Stimulated activated CD4-positive, alpha-beta T cell treated with anti-CD3 and anti-CD28 coated beads, Interleukin-1b, Interleukin-23, amount 100 ng/mL, for 24 hours (primary cell): ENCODE results near the gene EIF4E1B.

Experiments
- DNase-seq, 4 experiments: peaks; one replicate each; pipeline ENCODE4 v3.0.0-alpha.2; 2020; ENCODE audit warnings: low read depth in 4 of 4, low spot score in 1 of 4

EIF4E1B gene

DNA sequence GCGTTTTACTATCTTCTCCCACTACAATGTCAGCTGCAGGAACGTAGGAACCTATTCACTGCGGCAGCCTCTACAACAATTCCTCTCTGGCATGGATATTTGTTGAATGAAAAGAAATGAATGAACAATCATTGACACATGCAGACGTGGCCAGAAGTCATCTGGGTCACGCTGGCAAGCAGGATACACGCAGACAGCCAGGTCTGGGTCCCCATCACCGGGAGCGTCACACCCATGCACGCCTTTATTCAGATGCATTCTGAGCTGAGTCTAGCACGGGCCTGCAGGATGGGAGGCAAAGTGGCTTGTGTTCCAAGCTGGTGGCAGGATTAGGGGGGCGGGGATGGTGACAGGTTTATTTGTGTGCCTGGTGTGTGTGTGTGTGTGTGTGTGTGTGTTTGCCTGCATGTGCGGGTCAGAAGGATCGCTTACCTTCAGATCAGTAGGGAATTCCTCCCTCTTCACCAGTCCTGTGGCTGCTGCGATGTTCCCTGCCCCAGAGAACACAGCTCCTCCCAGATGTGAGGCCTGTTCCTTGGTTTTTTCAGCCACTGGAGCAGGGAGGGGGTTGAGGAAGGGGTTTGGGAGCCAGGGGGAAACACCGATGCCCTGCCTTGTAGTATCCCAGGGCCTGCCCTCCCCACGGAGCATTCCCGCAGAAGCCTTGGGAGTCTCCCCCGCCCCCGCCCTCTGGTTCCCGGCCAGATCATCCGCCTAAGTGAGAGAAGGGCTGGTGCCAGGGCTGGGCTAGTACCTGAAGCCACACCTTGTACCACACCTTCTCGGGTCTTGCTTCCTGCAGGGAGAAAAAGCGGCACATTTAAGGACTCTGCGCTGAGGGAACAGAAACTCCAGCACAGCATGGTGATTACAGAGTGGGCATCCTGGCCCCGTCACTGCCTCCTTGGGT is 4.3 kb upstream of the EIF4E1B start:
- no peak for DNase-seq

DNA sequence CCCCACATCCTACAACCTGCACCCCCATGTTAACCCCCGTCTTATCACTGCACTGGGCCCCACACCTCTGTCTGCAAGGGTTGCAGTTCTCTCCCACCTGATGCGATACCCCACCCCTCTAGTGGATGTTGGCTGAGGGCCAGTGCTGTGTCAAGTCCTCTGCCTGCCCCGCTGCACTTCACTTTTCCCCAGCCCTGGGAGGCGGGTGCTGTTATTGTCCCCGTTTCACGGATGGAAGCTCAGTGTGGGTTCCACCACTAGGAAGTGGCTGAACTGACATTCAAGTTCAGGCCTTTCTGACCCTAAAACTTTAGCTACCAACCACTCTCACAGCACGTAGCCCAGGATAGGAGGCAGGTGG is 3.6 kb upstream of the EIF4E1B start:
- DNase-seq, result no peak

DNA sequence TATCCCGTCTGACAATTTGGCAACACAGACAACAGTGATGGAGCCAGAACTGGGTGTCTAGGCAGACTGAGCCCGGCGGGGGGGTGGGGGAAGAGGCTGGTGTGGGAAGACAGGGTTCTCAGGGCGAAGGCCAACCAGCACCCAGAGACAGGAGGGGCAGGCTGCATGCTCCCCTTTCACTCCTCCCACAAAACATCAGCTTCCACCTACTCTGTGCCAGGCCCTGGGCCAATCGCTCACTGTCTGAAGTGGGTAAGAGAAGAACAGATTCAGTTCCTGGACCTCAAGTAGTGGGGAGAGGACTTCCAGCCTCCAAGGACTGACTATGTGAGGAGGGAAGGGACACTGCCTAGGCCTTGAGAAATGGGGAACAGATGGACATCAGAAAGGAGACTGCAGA is 2.9 kb upstream of the EIF4E1B start:
- DNase-seq, result no peak

DNA sequence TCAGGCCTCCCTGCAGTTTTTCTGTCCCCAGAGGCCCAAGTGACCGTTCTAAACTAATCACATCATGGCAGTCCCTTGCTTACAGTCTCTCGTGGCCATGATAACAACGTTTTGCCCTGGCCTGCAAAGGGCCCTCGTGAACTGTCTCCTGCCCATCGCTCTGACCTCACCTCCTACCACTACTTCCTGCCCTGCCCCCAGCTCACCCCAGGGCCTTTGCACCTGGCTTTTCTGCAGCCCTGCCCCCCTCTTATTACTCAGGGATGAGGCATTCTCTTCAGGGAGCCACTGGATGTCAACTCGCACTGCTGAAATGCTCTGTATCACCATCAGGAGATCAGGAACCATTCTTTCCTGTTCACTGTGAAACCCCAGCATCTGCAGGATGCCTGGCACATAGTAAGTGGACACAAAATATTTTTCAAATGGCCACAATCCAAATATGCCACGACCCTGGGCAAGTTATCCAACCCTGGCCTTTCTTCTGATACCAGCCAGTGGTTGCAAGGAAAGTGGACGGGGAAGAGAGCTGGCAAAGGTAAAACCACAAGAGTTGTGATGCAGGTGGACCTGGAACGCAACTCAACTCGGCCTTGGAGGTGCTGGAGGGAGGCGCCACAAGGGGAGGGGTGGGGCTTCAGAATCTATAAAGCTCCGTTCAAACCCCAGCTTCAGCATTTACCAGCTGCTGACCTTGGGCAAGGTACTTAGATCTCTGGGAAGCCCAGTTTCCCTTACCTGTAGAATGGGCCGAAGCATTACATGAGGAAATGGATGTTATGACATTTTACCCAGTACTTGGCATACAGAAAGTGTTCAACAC is 1.9 kb upstream of the EIF4E1B start:
- no peak for DNase-seq

DNA sequence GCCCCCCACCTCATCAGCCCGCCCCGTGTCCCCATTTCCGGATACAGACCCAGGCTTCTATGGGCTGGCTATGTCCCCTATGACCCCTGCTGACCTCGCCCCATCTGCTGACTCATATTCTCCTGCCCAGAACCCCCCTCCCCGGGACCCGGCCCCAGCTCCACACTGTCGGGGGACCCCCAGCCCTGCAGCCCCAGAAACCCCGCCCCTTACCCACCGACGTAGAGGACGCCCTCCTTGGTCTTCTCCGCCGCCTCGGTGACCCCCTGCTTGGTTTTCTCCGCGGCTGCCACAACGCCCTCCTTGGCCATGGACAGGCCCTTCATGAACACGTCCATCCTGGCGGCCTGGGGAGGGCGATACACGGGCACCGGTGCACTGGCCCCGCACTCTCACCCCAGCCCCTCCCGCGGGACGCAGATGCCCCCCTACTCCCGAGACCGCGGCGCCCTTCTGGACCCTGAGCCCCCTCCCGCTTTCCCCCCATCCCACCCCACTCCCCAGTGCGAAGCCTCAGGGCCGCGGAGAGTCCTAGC is 1.1 kb upstream of the EIF4E1B start:
- no peak for DNase-seq

GRCh38 chr5:176630681-176631222 is 277 bp downstream of the EIF4E1B start:
- DNase-seq, result no peak

- DNase-seq, result no peak
Measured at GRCh38 chr5:176631383-176632200, 1.1 kb downstream of the EIF4E1B start.

- DNase-seq, result no peak
Measured at GRCh38 chr5:176632745-176633144, 2.3 kb downstream of the EIF4E1B start.

DNA sequence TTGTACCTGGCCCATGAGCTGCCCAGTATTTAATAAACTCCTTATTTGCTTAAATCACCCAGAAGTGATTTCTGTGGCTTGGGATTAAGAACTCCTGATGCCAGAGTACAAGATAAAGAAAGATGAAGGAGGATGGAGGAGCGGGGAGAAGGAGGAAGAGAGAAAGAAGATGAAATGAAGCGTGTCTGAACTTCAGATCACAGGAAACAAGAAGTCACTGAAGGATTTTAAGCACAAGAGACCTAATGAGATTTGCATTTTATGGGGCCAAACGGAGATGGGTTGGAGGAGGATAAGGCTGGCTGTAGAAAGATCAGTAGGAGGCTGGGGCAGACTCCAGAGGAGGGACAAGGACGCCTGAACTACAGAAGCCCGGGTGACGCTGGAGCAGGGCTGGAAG is 3.1 kb downstream of the EIF4E1B start:
- DNase-seq, result no peak

GRCh38 chr5:176636426-176636825 is 6.0 kb downstream of the EIF4E1B start:
- DNase-seq, result no peak

DNA sequence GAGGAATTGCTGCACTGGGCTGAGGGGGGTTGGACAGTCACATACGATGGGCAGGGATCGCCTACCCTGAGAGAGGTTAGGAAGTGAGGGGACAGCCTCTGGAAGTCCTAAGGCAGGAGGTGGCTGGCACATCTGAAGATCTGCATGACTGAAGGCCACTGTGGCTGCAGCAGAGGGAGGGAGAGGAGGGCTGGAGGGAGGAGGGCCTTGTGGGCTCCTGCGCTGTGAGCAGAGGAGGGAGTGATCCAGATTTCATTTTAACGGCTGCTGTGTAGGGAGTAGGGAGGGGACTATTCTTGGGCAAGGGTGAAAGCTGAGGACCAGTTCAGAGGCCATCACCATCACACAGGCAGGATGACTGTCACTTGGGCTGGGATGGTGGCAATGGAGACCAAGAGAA is 7.1 kb downstream of the EIF4E1B start:
- no peak for DNase-seq

- DNase-seq, result no peak
Measured at GRCh38 chr5:176638437-176638836, 8.0 kb downstream of the EIF4E1B start.

DNA sequence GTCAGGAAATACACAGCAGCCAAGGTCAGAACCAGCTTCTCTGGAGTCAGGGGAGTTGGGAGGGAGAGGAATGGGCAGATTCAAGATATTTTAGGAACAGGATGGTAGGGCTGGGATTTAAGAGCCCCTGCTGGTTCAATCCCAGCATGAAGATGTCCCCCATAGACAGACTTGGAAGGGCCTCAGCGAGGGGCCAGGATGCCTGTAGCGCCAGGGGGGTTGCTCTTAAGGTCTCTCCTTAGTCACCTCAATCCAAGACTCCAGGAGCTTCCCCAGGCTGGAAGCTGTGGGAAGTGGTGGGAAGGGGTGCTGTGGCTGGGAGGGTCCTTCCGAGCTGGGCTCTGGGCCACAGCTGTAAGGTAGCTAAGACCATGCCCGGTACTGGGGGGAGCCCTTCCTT is 8.7 kb downstream of the EIF4E1B start:
- no peak for DNase-seq

GRCh38 chr5:176639981-176640380 is 9.5 kb downstream of the EIF4E1B start:
- DNase-seq, result no peak

GRCh38 chr5:176640616-176641015 is 10.1 kb downstream of the EIF4E1B start:
- DNase-seq, result no peak

DNA sequence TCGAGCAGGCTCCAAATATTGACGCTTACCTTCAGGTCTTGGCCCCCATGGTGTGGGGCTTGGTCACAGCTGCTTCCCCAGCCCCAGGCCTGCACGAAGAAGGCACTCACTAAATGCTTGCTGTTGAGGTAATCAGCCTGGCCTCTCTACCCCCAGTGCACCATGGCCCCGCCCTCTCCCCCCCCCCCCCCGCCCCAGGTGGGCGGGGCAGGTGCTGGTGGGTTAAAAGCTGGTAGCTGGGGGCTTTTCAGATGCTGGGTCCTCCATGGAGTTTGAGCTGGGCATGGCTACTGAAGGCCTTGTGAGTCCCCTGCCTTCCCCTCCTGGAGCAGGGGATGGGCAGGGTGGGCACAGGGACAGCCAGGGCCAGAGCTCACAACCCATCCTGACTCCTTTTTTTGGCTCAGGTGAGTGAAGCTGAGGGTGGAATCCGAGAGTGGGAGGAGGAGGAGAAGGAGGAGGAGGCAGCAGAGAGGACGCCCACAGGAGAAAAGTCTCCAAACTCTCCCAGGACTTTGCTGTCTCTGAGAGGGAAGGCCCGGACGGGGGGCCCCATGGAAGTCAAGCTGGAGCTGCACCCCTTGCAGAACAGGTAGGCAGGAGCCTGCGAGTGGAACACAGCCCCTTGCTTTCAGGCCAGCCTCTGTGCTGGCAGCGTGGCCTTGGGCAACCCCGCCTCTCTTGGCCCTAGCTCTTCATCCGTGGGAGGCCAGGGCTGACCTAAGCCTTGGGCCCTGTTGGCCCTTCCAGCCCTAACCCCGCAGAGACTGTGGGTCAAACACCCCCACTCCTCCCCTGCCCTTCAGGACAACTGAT is 12.4 kb downstream of the EIF4E1B start:
- no peak for DNase-seq

- no peak for DNase-seq
Measured at GRCh38 chr5:176643491-176644219, 13.2 kb downstream of the EIF4E1B start.

GRCh38 chr5:176644294-176644693 is 13.8 kb downstream of the EIF4E1B start:
- DNase-seq, result no peak

DNA sequence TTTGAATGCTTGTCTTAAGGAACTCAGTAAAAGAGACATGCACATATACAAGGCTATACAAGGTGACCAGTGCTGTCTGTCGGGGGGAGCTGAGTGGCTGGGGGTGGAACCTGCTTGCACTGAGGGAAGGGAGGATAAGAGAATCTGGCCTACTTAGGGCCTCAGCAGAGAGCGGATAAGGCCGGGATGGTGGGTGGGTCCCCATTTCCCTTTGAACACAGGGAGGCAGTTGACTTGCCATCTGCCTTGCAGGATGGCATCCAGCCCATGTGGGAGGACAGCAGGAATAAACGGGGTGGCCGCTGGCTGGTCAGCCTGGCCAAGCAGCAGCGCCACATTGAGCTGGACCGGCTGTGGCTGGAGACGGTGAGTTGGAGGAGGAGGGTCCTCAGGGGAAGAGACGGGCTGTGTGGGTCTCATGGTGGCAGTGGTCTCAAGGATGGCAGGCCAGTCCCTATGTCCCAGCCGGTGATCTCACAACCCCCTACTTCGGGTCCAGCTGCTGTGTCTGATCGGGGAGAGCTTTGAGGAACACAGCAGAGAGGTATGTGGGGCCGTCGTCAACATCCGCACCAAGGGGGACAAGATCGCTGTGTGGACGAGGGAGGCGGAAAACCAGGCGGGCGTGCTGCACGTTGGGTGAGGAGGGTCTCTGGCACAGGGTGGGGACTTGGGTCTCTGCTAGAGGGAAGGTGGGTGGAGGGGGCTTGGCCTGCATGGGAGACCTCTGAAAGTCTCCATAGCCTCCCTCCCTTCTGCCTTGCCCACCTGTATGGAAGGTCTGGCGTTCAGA is 14.6 kb downstream of the EIF4E1B start:
- no peak for DNase-seq
